GM10248 (cell line): ENCODE results near the gene ATF7.
"Not testable (repeated sequence)": the region's sequence is repeated elsewhere in the genome, so short reads cannot be mapped to it uniquely, and the experiment has no call there.

Experiments used
- CTCF ChIA-PET: fragments of 300-600 bp; sonication (Branson Sonifier 250); formaldehyde crosslinking; extraction: SDS; loops from one replicate; lab custom pipeline; 2021; ENCODE audit warnings: antibody characterized with exemption; lab: Yijun Ruan, JAX
- POLR2A ChIA-PET: fragments of 350-650 bp; sonication (Branson Sonifier 250); formaldehyde crosslinking; extraction: SDS; loops from one replicate; lab custom pipeline; 2020; ENCODE audit warnings: antibody characterized with exemption; lab: Yijun Ruan, JAX
- DNase-seq: peaks from one replicate; pipeline ENCODE4 v3.0.0; 2012; ENCODE audit errors: extremely low spot score
- CTCF ChIP-seq: IDR thresholded peaks from 2 replicates; pipeline ENCODE4 v1.5.1; 2012; ENCODE audit warnings: mild to moderate bottlenecking, low read depth; ENCODE audit errors: extremely low read depth, missing control alignments, control extremely low read depth

The ATF7 gene

GRCh38 chr12:53613821-53614220 is 12.4 kb downstream of the ATF7 start:
- DNase-seq = no peak

DNA sequence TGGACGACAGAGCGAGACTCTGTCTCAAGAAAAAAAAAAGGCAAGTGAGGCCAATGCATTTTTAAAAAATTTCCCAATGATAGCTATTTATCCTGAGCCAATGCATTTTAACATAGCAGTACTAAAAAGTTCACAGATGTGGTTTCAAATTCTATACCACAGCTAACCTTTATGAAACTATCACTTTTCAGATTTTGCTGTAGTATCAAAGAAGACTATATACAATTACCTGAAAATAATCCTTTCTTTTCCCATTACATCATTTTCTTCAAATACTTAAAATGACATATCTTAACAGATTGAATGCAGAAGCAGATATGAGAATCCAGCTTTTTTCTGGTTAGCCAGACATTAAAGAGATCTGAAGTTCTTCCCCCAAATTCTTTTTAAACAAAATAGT is 13.2 kb downstream of the ATF7 start:
- ChIA-PET POLR2A (interaction anchor here (1.9 kb wide), 1 partner anchor 10 kb away, joined by 8 read pairs; no protein-coding TSS in a partner anchor), CTCF (interaction anchor here (0.8 to 4.1 kb wide), 8 partner anchors 10 to 133 kb away, joined by 3 to 20 read pairs (median 4); partner anchors contain the start of gene ATP5MC2)
- no peak for DNase-seq
- TF ChIP-seq CTCF = no peak

More at GRCh38 chr12:53613821-53614220, 12.4 kb downstream of the ATF7 start:
- CTCF ChIA-PET = interaction anchor here (0.9 to 4.1 kb wide), 9 partner anchors 8 to 72 kb away, joined by 3 to 20 read pairs (median 3); partner anchors contain the start of gene ATP5MC2
- no peak for TF ChIP-seq CTCF
- POLR2A ChIA-PET = interaction anchor here (1.9 kb wide), 1 partner anchor 9 kb away, joined by 8 read pairs; no protein-coding TSS in a partner anchor

DNA sequence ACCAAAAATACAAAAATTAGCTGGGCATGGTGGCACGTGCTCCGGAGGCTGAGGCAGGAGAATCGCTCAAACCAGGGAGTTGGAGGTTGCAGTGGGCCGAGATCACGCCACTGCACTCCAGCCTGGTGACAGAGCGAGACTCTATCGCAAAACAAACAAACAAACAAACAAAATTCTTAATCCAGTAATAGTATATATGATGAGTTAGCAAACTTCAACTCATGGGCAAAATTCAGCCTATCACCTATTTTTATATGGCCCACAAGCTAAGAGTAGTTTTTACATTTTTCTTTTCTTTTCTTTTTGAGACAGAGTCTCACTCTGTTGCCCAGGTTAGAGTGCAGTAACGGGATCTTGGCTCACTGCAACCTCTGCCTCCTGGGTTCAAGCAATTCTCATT is 14.9 kb downstream of the ATF7 start:
- ChIA-PET CTCF (interaction anchor here (1.0 to 4.1 kb wide), 5 partner anchors 8 to 68 kb away, joined by 3 to 20 read pairs (median 4); no protein-coding TSS in a partner anchor), POLR2A (no interaction called here)
- no peak for TF ChIP-seq CTCF
- no peak for DNase-seq

- DNase-seq, POLR2A ChIA-PET, CTCF ChIA-PET: not testable (repeated sequence)
These were observed 19.5 kb downstream of the ATF7 start for GRCh38 chr12:53606688-53607087.

DNA sequence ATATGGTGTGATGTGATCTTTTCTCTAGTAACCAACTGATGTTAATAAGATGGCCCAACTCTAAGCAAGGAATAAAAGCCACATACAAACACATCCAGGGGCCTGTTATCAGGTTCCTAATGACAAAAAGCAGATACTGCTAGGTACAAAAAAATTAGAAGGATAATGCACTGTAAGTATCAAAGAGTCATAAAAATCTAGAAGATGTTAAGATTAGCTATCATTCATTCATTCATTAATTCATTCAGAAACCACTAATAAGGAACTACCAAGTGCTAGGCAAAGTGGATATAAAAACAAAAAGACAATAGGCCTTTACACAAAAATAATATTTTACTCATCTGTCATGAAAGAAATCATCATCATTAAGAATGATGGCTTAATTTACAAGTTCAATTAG is 21.6 kb downstream of the ATF7 start:
- no peak for DNase-seq
- POLR2A ChIA-PET = interaction anchor here (0.7 kb wide), 1 partner anchor 12 kb away, joined by 3 read pairs; no protein-coding TSS in a partner anchor
- TF ChIP-seq CTCF = no peak
- CTCF ChIA-PET = interaction anchor here (1.2 to 2.0 kb wide), 4 partner anchors 11 to 71 kb away, joined by 3 to 6 read pairs (median 4); partner anchors contain the start of gene ATP5MC2

- TF ChIP-seq CTCF = no peak
- DNase-seq = no peak
- ChIA-PET POLR2A (no interaction called here), CTCF (interaction anchor here (1.2 kb wide), 1 partner anchor 72 kb away, joined by 3 read pairs; the partner anchor contains the start of gene ATP5MC2)
These were observed 22.4 kb downstream of the ATF7 start for GRCh38 chr12:53603804-53604203.

DNA sequence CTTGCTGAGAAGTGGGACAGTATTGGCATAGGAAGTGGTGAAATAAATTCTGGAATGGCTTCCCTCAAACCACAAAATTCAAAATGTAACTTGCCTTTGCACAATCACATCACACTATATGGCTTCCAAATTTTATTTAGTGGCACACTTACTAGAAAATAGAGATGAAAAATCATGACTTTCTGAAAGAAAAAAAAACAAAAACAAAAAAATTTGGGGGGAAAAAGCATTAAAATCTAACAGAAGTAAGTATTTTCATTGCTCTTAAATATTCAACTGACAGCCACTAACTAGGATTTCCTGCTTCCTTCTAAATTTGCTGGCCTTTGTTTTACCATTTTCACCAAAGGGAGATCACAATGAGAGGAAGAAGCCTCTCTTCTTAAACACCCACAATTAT is 23.0 kb downstream of the ATF7 start:
- DNase-seq = no peak
- ChIA-PET POLR2A (no interaction called here), CTCF (interaction anchor here (1.0 to 1.2 kb wide), 2 partner anchors 18 to 73 kb away, joined by 3 read pairs; partner anchors contain the start of gene ATP5MC2)

More for the DNA sequence above, 23.0 kb downstream of the ATF7 start:
- TF ChIP-seq CTCF = no peak
